GM19438 (cell line): ENCODE results near the gene ZNF462.
"Not testable (repeated sequence)": the region's sequence is repeated elsewhere in the genome, so short reads cannot be mapped to it uniquely, and the experiment has no call there.

Experiments
- ATAC-seq: cut with Tn5 transposase; IDR thresholded peaks from one replicate; pipeline ENCODE4 v1.9.1; 2021; ENCODE audit warnings: low read depth; ENCODE audit not compliant: unreplicated experiment

Gene ZNF462

DNA sequence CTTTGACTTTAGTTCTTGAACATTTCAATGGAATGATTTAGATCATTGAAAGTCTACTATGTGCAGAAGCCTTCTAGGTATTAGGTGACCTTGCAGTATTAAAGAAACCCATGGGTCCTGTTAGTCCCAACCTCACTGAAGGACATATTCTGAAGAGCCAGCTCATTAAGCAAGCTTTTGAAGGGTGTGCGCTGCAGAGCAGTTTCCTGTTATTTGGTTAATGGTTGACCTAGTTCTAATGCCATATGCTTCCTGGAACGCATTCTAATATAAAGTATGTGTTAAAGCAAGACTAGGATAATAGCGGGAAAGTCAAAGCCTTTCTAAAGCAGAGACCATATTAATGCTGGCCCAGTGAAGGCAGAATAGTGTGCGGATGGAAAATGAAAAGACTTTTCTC lies 20.1 kb downstream of the ZNF462 start:
- no peak for ATAC-seq

DNA sequence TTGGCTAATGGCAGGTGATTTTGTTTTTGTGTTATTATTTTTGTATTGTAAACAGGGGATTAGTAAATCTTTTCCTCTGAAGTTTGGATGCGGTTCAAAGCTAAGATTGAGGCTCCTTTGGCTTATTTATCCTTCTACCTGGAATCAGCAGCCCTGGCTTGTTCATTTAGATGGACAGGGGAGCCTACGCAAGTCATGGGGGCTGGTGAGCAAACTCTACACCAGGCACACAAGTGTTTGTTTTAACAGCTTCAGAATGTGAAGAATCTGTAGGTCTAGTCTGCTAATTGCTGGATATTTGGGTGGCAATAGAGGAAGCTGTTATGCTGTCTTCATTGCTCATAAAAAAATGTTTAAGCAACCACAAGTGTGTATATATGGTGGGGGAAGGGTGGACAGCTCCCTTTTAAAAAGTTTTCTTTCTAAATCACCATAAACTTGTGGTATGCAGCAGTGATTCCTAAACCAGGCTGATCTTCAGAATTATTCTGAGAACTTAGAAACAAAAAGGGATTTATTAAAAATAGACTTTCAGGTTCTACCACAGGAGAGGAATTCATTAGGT lies 20.7 kb downstream of the ZNF462 start:
- ATAC-seq = no peak

DNA sequence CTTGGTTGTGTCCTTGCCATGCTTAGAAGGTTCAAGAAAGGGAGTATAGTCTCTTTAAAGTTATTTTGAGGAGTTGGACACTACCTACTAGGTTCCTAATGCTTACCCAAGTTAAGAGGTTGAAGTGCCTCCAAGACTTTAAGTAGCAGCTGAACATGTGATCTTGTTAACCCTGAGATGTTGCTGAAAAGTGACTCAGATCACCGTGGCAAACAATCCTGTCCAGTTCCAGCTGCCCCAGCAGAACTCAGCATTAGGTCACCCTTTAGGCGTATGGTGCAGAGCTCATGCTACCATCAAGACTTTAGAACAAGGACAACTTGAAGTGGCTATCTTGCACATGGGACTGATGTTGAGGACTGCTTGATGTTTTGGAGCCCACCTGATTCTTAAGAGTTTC lies 22.5 kb downstream of the ZNF462 start:
- ATAC-seq = no peak

DNA sequence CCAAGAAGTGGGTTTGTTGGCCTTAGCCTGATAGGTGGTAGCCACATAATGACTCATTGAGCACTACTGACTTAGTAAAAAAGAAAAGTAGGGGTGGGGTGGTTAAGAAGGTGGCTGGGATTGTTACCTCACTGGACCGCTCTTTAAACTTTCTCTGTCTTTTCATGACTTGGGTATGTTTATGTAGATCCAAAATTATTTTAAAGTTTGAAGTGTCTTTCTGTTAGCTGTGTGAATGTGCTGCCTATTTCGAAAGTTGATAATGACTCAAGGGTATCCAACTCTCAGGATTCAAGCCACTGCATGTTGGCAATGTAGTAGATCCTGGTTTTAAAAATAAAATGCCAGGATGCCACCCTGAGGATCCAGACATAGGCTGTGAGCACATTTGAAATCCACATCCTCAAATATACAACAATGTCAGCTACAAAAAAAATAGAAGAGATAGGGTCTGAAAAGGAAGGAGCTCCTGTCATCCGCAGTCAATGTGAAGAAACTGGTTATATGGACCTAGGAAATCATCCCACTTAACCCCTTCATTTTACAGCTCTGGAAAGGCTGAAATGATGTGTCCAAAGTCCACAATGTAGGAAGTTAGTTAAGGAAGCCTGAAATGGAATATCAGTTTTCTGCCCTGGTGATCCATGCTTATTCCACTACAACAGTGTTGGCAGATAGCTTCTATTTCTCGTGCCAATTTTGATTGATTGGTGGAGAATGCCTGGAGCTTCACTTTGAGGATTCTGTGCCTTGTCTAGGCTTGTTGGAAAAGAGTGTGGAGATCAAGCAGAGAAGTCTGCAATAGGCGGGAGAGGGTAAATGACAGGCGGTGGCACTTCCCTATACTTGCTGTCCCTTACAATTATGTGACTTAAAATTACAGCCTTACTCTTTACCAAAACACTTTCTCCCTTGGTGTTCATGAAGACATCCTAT lies 23.4 kb downstream of the ZNF462 start:
- ATAC-seq = no peak

DNA sequence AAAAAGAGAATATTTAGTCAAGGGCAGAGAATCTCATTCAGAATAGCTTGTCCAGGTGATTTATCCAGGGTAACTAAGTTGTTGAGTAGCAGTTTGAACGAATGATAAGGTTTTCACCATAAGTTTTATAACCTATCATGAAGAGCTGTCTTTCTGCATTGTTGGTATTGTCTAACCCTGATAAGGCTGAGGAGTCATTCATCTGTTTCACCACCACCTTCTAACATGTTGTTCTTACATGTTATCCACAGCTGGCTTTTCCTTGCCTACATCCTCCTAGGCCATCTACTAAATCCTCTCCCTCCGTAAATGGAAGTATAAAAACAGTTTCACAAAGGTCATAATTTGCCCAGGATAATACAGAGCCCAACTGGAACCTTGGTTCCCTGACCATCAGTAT lies 24.1 kb downstream of the ZNF462 start:
- ATAC-seq = no peak

DNA sequence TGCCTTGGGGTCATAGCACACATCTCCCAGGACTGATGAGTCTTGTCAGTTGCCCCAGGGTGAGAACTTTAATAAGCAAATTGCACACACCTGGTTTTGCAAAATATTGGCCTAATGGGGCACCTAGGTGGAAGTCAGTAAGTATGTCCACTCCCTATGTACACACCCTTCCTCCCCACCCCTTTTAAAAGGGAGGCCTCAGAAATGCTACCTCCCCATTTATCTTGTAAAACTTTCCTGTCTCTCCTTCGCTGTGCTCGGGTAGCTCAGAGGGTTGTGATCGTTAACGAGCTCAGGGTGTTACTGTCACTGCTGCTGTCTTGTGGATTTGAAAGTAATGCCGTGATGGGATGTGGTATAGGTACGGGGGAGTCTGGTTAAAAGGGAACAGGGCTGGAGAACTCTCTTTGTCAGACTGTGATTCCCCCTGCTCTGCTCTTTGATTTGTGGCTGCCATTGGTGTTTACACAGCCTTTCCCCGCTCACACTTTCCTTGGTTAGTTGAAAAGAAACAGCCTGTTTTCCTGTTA lies 26.2 kb downstream of the ZNF462 start:
- no peak for ATAC-seq

DNA sequence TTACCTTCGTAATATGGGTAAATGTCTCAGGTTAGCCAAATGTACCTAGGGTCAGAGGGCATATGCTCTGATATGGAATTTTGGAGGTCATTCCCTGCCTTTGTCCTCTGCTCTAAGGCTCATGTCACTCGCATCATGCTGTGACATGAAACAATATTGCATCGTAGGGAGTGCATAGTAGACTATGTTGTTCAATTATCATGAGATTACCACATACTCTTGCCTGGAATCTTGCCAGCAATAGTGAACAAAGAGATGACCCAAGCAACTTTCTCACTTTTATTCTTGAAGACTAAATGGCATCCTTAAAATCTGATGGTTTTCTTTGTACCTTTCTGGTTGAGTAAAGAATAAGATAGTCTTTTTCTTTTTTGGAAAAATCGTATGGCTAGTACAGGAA lies 27.6 kb downstream of the ZNF462 start:
- no peak for ATAC-seq

DNA sequence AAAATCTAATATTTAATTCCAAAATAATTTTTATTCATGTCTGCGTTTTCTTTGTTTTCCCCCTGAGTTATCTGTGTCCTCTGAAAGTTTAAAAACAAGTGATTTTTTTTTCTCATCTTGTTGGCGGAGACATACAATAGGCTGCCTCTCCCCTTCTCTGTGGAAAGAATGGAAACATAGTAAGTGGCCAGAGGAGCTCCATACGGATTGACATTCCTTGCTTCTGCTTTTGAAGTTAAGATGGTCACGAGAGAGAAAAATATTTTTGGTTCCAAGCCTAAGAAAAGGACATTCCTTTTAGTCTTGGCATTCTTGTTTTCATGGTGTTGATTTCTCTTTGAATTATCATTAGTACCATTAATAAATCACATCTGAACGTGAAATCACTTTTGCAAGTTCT lies 28.3 kb downstream of the ZNF462 start:
- no peak for ATAC-seq

DNA sequence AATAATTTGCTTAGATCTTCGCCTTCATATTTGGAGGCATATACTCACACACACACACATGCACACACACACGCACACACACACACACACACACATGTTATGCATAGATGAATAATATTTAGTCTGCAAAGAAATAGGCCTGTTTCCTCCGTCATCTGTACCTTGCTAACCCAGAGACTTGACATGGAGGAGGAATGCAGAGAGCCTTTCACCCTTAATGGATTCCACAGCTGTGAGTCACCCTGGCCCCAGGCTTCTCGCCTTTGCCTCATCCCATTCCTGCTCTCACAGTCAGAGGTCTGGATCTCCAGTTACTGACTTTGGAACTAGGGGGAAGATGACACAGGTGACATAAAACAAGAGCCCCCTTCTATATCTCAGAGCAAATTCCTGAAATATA lies 29.7 kb downstream of the ZNF462 start:
- ATAC-seq = no peak

DNA sequence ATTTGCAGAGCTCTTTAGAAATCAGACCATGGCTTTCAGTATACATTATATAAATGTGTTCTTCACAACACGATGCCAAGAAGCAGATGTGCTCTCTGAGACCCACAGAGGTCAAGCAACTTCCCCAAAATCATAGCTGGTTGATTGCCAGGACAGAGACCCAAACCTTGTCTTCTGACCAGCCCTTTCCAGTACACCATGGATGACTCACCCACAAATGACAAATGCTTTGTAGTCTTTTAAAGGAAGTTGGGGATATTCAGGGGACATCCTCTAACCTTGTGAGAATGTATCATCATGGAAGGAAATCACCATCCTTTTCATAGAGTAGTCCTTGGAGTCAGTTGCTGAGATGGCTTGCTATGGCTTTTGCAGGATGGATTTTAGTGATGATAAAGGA lies 30.1 kb downstream of the ZNF462 start:
- ATAC-seq = no peak

DNA sequence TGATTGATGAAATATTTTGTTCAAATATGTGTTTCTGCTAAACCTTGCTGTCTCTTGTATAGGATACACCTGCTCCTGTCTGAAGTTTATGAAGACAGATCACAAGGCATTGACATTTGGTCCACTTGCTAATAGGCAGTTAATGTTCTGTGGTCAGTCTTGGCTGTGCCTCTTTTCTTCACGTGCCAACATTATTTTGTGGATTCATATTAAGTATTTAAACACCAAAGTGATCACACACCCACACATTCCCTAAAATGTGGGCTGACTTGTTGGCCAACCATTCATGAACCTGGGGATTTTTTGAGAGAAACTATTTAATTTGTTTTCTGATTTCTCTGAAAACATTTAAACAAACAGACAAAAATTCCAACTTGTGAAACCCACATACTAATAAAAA lies 33.7 kb downstream of the ZNF462 start:
- ATAC-seq = no peak

DNA sequence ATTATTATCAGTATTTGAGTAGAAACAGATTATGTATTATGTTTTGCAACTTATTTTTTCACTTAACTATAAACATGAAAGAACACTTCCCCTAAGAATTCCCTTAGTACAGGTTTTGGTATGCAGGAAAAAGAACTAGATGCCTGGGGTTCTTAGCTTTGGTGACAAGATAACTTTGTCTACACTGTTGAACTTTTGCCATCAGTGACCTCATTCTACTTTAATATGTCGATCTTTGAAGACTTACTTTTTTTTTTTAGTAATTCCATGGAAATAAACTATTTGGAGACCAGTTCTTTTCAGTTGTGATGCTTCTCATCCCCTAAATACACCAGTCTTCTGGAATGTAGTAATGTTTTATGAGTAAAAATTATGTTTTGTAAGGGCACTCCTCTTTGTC lies 34.3 kb downstream of the ZNF462 start:
- ATAC-seq = no peak

DNA sequence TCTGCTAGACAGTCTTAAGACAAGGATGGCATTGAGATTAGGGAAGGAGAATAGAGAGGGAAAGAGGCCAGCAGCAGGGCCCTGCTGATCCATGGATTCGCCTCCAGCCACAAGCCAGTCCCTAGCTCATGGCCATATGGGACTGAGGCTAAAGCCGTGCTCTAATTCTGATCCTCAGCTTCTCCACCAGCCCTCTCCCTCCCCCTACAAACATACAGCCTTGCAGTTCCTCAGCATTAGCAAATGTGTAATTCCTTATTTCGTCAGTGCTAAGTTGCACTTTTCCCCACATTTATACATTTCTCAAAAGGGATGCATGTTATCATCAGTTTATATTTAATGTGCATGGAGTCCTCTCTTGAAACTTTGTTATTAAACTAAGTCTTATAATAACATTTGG lies 34.8 kb downstream of the ZNF462 start:
- ATAC-seq = no peak

DNA sequence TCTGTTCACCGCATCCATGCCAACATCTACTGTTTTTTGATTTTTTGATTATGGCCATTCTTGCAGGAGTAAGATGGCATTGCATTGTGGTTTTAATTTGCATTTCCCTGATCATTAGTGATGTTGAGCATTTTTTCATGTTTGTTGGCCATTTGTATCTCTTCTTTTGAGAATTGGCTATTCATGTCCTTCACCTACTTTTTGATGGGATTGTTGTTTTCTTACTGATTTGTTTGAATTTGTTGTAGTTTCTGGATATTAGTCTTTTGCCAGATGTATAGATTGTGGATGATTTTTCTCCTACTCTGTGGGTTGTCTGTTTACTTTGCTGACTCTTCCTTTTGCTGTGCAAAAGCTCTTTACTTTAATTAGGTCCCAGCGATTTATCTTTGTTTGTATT lies 37.6 kb downstream of the ZNF462 start:
- ATAC-seq = not testable (repeated sequence)

DNA sequence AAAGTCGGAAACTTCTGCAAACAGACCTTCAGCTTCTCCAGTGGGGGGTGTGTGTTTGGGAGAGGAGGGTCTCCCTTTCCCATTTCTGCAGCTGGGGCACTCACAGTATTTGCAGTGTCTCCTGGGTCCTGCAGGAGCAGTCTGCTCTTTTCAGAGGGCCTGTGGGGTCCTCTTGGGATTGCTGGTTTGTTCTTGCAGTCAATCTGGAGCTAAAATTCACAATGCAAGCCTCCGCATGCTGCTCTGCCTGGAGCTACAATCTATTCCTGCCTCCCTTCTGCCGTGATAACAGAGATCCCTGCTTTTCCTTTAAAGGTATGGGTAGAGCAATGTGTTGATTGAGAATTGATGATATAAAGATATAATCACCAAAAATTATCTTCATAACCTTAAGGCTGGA lies 43.2 kb downstream of the ZNF462 start:
- ATAC-seq = no peak

DNA sequence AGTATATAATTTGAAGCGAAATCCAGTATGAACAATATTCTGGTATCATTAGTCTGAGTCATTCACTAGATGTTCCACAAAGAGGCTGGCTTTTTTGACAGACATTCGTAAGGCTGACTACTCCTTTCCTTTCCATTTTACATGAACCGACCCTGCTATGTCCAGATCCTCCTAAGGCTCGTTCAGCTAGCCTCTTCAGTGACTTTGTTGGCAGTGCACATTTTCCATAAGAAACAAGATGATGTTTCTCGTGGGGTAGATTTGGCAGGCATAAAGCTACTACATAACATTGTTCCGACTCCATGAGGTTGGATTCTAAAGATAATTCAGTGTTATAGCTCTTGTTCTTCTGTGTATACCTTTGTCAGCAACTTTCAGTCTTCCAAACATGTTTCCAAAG lies 49.0 kb downstream of the ZNF462 start:
- ATAC-seq = no peak

DNA sequence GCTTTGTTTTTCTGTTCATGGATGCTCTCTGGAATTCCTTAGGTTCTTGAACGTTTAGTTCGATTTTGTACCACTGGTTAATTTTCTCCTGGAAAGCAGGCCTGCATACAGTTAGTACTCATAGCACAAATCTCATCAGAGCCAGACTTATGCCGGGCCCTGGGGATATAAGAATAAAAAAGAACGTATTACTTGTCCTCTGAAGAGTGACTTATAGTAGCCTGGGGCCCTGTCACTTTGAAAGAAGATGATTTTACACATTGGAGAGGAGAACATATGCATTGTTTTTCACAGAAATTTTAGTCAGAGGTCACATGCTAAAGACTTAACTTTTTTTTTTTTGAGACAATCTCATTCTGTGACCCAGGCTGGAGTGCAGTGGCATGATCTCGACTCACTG lies 50.3 kb downstream of the ZNF462 start:
- ATAC-seq = no peak

DNA sequence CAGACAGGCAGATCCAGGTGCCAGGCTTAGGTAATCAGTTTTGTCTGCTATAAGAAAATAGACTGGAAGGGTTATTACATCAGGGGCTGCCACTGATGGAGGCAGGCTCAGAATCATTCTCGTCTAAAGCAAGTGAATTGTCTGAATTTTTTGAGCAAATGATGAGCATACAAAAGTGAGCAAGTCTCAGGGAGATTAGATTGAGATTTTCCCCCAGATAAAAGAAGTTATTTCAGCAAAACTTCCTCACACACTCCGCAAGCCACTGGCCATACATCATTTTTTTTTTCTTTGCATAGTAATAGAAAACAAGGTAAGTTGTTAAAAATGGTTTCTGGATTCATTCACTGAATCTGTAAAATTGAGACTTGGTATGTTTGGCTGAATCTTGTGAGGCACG lies 52.9 kb downstream of the ZNF462 start:
- ATAC-seq = no peak

DNA sequence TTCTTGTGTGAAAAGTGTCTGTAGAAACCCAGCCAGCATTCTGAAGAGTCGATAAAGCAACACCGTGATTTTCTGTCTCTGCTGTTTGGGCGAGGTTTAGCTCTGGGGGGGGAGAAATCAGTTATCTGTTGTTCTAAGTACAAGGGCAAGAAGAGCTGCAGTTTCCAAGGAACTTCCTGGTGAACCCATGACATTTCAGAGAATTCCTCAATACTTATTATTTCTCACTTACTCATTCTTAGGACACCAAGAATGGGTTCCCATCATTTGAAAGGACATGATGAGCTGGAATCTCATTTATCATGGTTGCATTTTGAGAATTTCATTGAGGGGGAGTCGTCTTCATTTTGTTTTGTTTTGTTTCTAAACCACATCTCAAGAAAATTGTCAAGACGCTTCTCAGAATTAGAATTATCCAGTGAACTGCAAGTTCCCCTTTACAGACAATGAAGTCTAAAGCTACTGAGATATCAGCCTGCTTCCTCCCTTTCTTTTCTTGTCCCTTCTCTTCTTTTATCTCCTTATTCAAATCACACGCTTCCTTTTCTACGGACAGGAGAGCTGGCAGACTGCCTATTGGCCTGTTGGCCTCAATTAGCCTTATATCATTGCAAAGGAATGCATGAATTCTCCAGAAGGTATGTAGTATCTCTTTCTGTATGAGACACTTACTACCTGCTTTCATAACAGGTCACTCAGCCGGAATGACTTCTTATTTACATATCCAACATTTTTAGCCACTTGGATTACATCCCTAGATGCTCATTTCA lies 53.7 kb downstream of the ZNF462 start:
- no peak for ATAC-seq

DNA sequence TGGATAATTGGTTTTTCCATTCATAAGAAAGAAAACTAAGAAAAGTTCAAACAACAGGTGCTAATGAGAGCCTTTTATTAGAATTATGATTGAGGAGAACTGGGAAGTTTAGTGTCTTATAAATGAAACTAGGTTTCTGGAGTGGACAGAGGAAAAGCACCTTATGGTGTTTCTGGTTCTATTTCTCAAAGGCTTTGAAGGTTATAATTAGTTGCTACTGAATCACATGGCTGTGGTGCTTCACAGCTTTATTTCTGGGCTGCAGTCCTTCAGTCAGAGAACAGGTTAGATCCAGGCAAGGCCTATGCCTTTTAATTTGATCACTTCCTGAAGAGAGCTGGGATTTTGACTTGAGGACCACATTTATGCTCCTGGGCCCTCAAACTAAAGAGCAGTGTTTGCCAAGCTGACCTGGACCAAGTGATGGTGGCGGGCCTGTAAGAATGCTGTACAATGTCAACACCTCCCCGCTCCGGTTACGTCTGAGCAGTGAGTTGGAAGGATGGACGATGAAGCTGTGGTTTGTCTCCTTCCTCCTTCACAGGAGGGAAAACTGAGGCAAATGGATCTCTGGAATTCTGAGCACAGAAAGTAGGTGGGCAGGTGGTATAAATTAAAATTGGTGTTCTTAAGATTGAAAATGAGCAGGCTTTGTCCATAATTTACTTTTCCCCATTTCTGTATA lies 56.0 kb downstream of the ZNF462 start:
- ATAC-seq = no peak

DNA sequence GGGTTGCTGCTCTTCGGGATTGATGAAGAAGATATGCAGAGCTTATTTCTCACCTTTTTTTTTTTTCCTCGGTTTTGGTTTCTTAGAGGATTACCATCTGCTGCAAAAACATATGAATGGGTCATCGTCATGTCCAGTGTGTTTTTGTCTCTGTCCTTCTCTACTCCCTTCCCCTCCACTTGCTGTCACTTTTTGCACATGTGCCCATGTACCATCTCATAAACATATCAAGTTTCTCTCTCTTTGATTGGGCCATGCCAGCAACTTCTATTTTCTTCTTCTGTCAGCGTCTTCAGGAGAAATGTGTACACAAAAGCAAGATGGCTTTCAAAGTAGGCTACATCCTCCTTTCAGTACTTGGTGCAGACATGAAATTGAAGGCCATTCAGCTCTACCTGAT lies 57.1 kb downstream of the ZNF462 start:
- no peak for ATAC-seq
